Choroid plexus epithelial cell (primary cell): ENCODE results near the gene MCL1.

Experiments used
- DNase-seq: peaks from one replicate; pipeline ENCODE4 v3.0.0-alpha.2; 2010; ENCODE audit warnings: low read depth
- H3K4me3 ChIP-seq: 2 replicates; pipeline ENCODE4 v1.5.1; 2011; ENCODE audit warnings: low read depth, mild to moderate bottlenecking, control low read depth, low read length, moderate library complexity
- TF ChIP-seq, protein P1 (sequence below): conservative IDR thresholded peaks from 2 replicates; pipeline ENCODE4 v1.5.1; 2011; ENCODE audit warnings: low read depth, mild to moderate bottlenecking, control low read depth, inconsistent platforms, low read length, moderate library complexity

MCL1 gene

DNA sequence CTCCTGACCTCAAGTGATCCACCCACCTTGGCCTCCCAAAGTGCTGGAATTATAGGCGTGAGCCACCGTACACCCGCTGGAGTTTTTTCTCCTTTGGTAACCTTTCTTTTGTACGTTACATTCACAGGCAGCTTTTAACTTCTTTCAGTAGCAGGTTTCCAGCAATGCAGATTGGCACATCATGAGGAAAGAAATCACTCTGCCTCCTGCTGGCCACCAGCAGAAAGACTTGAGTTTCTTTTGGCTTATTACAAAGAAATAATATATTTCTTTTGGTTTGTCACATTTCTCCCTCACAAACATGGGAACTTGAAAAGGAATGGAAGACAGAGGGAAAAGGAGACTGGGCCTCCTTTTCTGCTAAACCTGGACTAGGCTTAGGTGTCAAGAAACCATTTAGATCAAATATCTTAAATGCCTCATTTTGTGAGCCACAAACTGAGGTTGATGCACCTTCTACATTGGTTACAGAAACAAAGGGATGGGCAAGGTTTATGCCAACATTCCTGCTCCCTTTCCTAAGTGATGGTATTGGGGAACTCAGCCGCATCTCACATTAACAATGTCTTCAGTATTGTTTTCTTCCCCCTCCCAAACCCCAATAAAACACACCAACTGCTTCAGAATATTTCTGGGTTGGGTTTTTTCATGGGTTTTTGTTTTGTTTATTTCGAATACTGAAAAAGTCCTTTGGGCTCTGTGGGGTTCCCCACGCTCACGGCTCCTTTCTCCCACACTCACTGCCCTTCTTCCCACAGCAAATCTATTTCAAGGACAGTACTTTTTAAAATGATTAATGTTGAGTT lies 42.3 kb upstream of the MCL1 start:
- DNase-seq = peak; percentile 91
- no peak overlapping the region for H3K4me3 ChIP-seq

GRCh38 chr1:150620919-150621318 lies 41.5 kb upstream of the MCL1 start:
- no peak overlapping the region for H3K4me3 ChIP-seq
- no peak for DNase-seq
- TF ChIP-seq, protein P1, sequence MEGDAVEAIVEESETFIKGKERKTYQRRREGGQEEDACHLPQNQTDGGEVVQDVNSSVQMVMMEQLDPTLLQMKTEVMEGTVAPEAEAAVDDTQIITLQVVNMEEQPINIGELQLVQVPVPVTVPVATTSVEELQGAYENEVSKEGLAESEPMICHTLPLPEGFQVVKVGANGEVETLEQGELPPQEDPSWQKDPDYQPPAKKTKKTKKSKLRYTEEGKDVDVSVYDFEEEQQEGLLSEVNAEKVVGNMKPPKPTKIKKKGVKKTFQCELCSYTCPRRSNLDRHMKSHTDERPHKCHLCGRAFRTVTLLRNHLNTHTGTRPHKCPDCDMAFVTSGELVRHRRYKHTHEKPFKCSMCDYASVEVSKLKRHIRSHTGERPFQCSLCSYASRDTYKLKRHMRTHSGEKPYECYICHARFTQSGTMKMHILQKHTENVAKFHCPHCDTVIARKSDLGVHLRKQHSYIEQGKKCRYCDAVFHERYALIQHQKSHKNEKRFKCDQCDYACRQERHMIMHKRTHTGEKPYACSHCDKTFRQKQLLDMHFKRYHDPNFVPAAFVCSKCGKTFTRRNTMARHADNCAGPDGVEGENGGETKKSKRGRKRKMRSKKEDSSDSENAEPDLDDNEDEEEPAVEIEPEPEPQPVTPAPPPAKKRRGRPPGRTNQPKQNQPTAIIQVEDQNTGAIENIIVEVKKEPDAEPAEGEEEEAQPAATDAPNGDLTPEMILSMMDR = no peak

More for the DNA sequence above, 42.3 kb upstream of the MCL1 start:
- TF ChIP-seq, protein P1 = peak; percentile 83

- DNase-seq = peak; percentile 80
- TF ChIP-seq, protein P1 = peak; percentile 51
- H3K4me3 ChIP-seq = no peak overlapping the region
These were observed 40.4 kb upstream of the MCL1 start for GRCh38 chr1:150619576-150620509.

DNA sequence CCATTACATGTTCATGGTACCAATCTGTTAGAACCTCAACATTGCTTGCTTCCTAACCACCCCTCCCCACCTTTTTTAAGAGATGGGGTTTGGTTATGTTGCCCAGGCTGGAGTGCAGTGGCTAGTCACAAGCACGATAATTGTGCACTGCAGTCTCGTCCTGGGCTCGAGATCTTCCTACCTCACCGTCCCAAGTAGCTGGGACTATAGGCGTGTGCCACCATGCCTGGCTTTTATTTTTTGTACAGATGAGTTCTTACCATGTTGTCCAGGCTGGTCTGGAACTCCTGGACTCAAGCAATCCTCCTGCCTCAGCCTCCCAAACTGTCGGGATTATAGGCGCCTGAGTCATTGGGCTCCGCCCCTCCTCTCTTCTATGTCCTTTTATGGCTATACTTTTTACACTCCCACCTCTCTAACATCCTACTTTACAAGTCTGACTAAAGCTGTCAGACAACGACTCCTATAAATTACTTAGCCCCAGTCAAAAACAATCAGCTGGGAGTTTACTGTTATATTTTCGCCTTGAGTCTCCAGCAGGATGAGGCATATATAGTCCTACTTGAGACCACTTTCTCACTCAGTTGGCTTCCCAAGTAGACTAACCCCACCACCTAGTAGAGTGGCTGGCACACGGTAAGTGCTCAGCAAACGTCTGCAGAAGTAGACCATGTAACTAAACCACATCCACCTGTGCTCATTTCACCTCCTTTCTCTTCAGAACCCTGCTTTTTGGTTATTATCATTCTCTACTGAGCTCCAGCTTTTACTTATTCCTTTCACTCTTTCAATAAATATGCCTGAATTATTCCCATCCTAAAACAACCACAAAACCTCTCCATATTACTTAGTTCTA lies 36.2 kb upstream of the MCL1 start:
- TF ChIP-seq, protein P1 = no peak
- no peak for DNase-seq
- no peak overlapping the region for H3K4me3 ChIP-seq

DNA sequence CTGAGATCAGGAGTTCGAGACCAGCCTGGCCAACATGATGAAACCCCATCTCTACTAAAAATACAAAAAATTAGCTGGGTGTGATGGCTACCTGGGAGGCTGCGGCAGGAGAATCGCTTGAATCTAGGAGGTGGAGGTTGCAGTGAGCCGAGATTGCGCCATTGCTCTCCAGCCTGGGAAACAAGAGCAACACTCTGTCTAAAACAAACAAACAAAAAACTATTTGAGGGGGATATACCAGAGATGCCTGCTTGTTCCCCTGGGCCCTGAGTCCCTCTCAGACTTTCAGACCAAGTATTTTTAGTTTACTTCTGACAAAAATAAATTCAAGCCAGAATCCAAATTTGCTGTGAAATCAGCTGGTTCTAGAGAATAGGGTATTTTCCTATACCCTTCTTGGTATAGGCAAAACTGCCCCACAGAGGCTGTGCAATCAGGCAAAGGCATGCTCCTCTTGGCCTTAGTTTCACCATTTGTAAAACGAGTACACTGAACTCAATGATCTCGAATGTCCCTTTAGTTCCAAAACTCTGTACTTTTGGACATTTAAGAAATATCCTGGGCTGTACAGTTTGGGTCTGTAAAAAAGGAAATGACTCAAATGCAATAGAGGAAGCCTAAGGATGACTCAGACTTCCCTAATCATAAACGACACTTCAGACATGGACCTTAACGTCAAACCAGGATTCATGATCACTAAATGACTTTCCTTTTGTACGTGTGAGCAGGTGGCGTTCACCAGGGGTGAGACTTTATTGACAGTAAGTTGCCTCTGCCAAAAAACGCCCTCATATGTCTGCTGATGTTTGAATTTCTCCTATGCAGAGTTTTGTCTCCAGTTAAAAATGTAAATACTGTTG lies 33.9 kb upstream of the MCL1 start:
- DNase-seq = peak; percentile 85

More for the DNA sequence above, 33.9 kb upstream of the MCL1 start:
- TF ChIP-seq, protein P1 = no peak
- peak overlapping the region; percentile 20 for H3K4me3 ChIP-seq
